HG03064 (cell line): ENCODE measurements around the gene BICRAL.
A peak's percentile ranks its signal among the peaks of the same experiment; 100 is the strongest.
"Not testable (repeated sequence)": the region's sequence is repeated elsewhere in the genome, so short reads cannot be mapped to it uniquely, and the experiment has no call there.

Experiments
- ATAC-seq: cut with Tn5 transposase; IDR thresholded peaks from one replicate; pipeline ENCODE4 v1.9.1; 2021; ENCODE audit warnings: low read depth; ENCODE audit not compliant: unreplicated experiment

BICRAL gene, protein sequence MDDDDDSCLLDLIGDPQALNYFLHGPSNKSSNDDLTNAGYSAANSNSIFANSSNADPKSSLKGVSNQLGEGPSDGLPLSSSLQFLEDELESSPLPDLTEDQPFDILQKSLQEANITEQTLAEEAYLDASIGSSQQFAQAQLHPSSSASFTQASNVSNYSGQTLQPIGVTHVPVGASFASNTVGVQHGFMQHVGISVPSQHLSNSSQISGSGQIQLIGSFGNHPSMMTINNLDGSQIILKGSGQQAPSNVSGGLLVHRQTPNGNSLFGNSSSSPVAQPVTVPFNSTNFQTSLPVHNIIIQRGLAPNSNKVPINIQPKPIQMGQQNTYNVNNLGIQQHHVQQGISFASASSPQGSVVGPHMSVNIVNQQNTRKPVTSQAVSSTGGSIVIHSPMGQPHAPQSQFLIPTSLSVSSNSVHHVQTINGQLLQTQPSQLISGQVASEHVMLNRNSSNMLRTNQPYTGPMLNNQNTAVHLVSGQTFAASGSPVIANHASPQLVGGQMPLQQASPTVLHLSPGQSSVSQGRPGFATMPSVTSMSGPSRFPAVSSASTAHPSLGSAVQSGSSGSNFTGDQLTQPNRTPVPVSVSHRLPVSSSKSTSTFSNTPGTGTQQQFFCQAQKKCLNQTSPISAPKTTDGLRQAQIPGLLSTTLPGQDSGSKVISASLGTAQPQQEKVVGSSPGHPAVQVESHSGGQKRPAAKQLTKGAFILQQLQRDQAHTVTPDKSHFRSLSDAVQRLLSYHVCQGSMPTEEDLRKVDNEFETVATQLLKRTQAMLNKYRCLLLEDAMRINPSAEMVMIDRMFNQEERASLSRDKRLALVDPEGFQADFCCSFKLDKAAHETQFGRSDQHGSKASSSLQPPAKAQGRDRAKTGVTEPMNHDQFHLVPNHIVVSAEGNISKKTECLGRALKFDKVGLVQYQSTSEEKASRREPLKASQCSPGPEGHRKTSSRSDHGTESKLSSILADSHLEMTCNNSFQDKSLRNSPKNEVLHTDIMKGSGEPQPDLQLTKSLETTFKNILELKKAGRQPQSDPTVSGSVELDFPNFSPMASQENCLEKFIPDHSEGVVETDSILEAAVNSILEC

DNA sequence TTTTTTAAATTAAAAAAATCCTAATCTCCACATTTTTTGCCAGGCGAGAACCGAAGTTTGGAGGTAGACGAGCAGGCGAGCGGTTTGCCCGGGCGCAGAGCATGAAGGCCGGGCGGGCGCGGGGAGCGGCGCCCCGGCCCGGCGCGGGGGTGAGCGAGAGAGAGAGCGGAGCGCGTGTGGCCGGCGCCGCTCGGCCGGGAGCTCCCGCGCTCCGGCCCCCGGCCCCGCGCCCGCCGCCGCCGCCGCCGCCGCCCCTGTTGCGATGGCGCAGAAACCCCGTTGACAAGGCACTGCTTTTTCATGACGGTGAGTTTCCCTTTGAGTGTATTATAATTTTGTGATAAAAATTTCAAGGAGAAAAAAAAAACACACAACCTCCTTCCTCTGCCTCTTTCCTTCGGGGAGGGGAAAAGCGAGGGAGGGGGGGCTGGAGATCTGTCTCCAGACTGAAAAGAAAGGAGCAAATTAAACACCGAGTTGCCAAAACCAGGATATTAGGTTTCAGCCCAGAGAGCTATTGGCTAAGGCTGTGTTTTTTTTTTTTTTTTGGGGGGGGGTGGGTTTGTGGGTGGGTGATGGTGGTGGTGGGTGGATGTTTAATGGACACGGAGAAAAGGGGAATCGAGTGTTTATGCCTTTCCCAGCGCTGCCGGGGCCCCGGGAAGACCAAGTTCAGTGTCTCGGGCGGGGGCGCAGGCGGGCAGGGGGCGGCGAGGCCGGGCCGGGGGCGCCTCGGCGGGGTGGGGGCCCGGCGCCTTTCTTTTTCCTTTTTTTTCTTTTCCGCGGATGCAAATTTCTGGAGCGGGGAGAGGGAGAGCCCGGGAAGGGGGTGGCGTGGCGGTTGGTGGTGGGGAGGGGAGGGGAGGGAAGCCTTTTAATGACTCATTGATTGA lies at the start of gene BICRAL:
Gene BICRAL (plus strand): TSS at position 257 of the 893 bp plus-strand sequence. CDS start 39,971 bp downstream, outside the sequence.
- ATAC-seq = no peak

DNA sequence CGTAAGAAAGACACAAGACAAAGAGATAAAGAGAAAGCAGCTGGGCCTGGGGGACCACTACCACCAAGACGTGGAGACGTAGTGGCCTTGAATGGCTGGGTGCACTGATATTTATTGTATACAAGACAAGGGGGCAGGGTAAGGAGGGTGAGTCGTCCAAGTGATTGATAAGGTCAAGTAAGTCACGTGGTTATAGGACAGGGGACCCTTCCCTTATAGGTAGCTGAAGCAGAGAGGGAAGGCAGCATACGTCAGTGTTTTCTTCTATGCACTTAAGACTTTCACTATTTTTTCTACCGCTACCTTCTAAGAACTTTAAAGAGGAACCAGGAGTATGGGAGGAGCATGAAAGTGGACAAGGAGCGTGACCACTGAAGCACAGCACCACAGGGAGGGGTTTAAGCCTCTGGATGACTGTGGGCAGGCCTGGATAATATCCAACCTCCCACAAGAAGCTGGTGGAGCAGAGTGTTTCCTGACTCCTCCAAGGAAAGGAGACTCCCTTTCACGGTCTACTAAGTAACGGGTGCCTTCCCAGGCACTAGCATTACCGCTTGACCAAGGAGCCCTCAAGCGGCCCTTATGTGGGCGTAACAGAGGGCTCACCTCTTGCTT lies 47.9 kb upstream of the BICRAL start:
- ATAC-seq = not testable (repeated sequence)

DNA sequence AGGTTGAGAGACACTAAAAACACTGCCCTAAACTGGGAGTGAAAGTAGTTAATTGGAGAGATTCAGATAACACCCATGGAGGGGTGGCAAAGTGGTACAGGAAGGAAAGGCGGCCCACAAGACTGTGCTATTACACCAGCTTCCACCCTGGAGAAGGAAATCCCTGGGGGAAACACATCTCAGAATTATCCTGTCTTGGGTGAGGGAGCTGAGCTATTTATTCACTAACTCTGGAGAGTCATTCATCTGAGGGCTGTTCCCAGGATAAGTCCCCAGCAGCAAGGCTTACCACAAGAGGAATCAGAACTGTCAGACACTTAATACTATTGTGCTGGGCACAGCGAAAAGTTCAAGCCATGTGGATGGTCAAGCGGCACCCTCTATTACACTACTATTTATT lies 45.9 kb upstream of the BICRAL start:
- ATAC-seq = no peak

DNA sequence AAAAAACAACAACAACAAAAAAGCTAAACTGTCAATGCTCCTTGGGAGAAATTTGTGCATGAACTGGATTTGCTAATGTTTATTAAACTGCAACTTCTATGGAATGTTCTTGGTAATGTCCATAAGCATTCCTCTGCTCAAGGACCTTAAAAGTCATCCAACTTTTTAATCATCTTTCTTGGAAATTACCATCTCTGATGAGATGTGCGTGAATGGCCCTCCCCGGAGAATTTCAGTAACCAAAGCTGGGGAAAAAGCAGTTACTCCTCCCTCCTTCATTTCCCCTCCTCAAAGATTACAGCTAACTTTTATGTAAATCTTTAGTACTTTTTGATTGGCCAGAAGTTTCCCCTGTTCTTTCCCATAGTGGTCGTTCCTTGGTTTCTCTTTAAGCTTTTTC lies 41.1 kb upstream of the BICRAL start:
- ATAC-seq = no peak

DNA sequence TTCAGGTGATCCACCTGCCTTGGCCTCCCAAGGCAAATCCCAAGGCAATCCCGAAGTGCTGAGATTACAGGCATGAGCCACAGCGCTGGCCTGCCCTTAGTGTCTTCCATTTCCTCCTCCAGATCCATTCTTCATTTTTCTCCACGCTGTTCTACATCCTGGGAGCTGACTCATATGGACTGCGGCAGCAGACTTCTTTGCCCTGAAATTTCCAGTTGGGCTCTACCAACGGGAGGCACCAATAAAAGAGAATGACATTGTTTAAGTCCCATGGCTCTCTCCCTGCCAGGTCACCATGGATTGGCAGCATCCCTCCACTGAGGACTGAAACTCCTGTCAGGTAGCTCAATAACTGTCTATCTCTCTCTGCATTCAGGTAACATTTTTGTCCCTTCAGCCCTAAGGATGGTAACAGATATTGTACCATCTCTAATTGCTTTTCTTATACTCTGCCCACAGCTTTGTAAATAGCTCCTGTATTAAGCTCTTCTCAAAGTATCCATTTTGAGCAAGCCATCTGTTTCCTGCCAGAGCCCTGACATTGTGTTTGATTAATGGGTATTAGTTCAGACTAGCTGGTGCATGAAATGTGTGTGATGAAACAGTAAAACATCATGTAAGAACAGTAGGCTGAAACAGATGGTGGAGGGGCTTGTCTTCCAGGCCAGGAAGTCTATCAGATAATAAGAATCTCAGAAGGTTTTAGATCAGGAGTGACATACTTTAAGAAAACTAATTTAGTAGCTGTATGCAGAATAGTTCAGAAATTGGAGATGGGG lies 39.5 kb upstream of the BICRAL start:
- ATAC-seq = no peak

DNA sequence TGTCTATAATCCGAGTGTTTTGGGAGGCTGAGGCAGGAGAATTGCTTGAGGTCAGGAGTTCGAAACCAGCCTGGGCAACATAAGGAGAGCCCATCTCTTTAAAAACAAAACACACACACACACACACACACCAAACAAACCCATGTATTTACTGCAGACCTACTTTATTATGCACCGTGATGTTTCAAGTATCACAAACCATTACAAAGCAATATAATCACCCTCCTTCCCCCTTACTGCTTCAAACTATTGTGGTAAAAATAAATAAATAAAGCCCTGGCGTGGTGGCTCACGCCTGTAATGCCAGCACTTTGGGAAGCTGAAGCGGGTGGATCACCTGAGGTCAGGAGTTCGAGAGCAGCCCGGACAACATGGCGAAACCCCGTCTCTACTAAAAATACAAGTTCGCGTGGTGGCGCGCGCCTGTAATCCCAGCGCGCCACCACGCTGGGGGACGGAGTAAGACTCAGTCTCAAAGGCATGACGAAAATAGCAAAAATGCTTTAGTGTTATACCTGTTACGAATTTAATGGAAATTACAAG lies 37.4 kb upstream of the BICRAL start:
- no peak for ATAC-seq

DNA sequence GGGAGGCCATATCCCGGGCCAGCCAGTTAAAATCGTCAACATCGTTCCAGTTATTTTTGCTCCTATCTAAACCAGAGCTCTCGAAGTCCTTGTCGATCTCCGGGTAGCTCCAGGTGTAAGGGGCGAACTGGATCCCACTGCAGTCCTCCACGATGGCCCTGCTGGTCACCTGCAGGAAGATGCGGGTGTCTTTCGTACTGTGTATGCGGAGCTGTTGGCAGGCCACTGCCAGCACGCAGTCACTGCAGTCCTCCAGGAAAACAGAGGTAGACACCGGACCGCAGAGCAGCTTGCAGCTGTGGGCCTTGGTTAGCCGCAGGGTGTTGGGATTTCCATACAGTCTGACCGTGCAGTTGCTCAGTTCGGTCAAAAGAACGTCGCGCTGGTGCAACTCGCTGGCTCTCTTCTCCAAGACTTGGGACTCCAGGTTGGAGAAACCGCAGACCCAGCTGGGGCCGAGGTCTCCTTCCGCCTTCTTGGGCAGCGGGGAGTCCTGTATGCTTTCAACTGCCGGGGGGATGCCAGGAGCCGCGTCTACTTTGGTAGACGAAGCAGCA lies 36.7 kb upstream of the BICRAL start:
- no peak for ATAC-seq

DNA sequence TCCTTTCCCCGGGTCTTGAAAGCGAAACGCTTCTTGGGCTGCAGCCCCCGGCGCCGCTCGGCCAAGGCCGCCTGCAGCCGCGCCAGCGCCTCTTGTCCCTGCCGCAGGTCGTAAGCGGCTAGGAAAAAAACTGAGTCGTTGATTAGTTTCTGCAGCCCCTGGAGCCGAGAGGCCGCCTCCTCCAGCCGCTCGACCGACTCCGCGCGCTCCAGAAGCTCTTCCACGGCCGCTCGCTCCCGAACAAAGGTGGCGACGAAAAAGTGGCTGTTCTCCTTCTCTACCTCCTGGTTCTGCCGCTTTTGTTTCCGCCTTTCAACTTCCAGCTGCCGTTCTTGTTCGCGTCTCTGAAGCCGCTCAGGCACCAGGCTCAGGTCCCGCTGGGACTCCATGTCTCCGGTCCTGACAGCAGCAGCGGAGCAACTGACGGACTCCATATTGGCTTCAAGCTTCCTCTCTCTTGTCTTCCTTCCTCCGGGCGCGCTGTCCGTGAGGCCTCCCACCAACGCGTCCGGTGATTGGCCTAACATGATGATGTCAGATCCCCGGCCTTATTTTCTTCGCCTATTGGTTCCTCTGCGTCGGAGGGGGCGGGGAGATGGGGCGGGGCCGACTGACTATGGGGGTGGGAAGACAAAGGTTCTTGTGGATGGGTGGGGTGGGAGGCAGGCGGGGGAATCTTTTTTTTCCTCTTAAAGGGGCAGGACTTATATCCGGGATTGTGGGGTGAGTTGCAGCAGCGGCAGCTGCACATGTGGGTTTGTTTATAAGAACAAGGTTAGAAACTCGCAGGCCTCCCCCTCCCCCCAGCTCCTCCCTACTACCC lies 36.0 kb upstream of the BICRAL start, which contains the start of gene TBCC:
Gene TBCC (minus strand): TSS at position 464 of the 823 bp plus-strand sequence. CDS start 30 bp downstream, at position 434.
- peak; percentile 54 for ATAC-seq

DNA sequence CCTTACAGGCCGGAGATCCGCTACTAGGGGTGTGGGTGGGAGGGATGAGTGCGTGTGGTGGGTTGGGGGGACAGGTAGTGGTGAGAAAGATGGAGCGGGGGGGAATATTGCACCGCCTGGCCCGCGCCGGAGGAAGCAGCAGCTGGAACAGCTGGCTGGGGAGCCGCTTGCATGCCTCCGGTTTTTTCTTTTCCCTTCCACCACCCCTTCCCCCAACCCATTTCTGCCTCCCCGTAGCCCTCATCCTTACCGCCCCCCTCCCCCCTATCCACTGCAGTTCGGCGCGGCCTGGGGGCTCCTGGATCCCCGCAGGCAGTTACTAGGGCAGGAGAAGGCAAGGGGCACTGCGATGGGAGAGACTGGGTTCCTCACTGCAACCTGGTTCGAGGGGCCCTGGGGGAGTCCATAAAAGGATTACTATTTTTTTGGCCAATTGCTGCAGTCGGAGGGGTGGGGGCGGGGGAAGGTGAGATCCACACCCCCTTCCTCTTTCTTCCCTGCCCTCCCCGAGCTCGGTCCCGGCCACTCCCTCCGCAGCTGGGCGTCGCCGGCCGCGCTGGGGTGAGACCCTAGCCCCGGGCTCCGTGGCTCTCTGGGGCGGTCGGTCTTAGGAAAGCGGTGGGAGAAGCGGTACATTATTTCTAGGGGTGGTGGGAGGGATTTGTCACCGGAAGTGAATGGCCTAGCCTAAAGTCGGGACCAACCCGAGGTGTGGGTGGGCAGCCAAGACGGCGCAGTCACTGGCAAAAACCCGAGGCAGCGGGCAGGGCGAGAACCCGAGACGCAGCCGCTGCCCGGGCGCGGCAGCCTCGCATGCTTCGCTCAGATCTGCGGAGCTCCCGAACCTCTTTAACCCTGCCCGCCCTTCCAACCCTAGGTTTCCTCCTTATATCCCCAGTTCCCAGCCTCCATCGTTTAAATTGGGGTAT lies 35.1 kb upstream of the BICRAL start:
- peak; percentile 60 for ATAC-seq

DNA sequence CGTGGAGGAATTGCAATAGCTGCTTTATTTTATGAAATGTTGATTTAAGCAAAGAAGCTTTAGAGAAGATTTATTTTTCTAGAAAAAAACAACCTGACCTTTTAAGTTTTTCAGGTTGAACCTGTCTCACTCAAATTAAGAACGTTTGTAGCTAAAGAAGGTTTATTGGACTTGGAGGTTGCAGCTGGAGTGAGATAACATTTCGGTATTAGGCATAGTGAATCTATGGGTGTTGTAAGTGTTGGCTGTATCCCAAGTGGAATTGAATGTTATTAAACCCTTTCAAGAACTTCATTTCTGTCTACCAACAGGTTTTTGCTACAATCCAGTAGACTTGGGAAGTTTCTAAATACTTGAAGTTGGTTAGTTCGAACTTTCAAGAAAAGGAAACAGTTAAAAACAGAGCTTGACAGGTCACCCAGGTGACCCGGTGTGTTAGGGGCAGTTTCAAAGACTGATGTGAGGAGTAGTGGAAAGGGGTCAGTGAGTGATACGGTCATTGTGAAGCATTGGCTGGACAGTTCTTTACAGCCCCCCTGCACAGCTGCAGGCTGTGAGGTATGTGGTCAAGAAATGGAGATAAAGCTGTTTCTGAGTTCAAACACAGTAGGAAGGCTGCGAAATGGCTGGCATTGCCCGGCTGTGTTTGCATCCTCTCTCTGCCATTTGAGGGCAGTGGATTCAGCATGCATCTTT lies 33.5 kb upstream of the BICRAL start:
- no peak for ATAC-seq

DNA sequence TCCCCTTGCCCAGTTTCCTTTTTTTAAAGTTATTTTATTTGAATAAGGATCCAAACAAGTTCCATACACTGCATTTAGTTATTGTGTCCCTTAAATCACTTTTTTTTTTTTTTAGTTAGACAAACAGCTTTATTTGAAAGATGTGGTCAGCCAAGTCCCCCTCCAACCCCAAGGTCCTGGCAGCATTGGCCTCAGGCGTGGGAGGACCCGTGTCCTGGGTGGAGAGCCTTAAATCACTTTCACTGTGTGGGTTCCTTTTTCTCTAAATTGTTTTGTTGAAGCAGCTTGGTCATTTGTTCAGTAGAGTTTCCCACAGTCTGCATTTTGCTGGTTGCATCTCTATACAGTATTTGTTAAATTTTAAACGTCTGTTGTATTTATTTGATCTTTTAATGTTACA lies 30.8 kb upstream of the BICRAL start:
- no peak for ATAC-seq

DNA sequence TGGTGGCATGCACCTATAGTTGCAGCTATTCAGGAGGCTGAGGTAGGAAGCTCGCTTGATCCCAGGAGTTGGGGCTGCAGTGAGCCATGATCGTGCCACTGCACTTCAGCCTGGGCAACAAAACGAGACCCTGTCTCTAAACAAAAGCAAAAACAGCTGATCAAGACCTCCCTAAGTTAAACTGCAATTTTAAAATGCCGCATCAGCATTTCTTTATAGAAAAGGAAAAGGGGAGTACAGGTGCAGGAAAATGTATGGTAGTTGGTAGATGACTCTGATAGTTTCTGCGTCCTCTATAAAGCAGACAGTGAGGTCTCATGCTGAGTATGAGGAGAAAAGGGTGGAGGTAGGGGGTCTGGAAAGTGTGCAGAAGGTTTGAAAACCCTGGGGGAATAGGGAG lies 27.1 kb upstream of the BICRAL start:
- no peak for ATAC-seq

DNA sequence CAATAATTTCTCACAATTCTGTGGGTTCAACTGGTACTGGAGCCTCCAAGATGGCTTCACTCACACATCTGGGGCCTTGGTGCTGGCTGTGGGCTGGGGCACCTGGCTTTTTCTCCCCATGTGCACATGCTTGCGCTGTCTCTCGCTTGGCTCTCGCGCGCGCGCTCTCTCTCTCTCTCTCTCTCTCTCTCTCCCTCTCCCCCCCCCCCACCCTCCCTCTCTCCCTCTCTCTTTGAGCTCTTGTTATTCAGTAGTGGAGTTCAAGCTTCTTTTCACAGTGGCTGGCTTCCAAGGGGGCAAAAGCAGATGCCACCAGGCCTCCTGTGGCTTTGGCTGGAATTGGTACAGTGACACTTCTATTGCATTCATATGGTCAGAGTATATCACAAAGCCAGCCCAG lies 25.1 kb upstream of the BICRAL start:
- no peak for ATAC-seq

DNA sequence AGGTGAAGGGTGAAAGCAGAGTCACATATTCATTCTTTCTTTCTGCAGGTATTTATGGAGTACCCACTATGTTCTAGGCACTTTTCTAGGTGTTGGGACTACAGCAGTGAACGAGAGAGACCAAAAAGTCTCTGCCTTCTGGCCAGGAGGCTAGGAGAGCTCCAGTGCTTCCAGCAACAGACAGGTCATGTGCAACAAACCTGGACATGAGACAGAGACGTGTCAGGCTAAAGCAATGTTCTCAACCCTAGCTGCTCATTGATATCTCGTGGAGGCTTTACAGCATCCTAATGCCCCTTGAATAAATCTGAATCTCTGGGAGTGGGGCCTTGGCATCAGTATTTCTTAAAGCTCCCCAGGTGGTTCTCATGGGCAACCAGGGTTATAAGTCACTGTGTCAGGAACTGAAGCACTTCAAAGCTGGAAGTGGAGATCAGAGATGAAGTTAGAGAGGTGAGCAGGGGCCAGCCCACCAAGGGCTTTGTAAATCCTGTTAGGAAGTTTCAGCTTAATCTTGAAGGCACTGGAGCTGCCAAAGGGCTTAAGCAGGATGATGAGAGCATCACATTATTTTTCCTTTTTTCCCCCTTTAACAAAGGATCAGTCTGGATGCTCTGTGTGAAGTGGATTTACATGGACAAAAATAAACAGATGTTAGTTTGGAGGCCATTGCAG lies 23.0 kb upstream of the BICRAL start:
- ATAC-seq = no peak
